B cell (primary cell): ENCODE results near the gene VANGL2.

ENCODE experiments used
- EZH2 ChIP-seq: IDR thresholded peaks from 2 replicates; pipeline ENCODE4 v1.6.1; 2012; ENCODE audit warnings: borderline replicate concordance, low read depth, mild to moderate bottlenecking, moderate library complexity, low read length; ENCODE audit not compliant: insufficient read depth, poor library complexity, severe bottlenecking
- TF ChIP-seq, protein P1 (sequence below): fragments of 200-600 bp; IDR thresholded peaks from one replicate; pipeline ENCODE4 v1.8.0; 2022; ENCODE audit warnings: antibody characterized with exemption, mild to moderate bottlenecking

GRCh38 chr1:160366731-160367515, 33.4 kb upstream of the VANGL2 start, which contains the start of gene NHLH1:
- no peak for TF ChIP-seq EZH2
- TF ChIP-seq, protein P1, sequence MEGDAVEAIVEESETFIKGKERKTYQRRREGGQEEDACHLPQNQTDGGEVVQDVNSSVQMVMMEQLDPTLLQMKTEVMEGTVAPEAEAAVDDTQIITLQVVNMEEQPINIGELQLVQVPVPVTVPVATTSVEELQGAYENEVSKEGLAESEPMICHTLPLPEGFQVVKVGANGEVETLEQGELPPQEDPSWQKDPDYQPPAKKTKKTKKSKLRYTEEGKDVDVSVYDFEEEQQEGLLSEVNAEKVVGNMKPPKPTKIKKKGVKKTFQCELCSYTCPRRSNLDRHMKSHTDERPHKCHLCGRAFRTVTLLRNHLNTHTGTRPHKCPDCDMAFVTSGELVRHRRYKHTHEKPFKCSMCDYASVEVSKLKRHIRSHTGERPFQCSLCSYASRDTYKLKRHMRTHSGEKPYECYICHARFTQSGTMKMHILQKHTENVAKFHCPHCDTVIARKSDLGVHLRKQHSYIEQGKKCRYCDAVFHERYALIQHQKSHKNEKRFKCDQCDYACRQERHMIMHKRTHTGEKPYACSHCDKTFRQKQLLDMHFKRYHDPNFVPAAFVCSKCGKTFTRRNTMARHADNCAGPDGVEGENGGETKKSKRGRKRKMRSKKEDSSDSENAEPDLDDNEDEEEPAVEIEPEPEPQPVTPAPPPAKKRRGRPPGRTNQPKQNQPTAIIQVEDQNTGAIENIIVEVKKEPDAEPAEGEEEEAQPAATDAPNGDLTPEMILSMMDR = no peak
